Measurements from ENCODE around the gene PRICKLE2.

DNA sequence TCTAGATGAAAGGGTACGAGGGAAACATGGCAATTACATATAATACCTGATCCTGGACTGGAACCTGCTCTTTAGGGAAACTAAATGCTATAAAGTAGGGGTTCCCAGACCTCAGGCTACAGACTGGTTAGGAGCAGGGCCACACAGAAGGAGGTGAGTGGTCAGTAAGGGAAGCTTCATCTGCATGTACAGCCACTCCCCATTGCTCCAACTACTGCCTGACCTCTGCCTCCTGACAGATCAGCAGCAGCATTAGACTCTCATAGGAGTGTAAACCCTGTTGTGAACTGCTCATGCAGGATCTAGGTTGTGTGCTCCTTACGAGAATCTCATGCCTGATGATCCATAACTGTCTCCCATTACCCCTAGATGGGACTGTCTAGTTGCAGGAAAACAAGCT is 123.1 kb downstream of the PRICKLE2 start:
- TF ChIP-seq, protein P1, sequence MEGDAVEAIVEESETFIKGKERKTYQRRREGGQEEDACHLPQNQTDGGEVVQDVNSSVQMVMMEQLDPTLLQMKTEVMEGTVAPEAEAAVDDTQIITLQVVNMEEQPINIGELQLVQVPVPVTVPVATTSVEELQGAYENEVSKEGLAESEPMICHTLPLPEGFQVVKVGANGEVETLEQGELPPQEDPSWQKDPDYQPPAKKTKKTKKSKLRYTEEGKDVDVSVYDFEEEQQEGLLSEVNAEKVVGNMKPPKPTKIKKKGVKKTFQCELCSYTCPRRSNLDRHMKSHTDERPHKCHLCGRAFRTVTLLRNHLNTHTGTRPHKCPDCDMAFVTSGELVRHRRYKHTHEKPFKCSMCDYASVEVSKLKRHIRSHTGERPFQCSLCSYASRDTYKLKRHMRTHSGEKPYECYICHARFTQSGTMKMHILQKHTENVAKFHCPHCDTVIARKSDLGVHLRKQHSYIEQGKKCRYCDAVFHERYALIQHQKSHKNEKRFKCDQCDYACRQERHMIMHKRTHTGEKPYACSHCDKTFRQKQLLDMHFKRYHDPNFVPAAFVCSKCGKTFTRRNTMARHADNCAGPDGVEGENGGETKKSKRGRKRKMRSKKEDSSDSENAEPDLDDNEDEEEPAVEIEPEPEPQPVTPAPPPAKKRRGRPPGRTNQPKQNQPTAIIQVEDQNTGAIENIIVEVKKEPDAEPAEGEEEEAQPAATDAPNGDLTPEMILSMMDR (IDR thresholded peaks at IDR 0.05; ENCODE audit: poor library complexity), result no peak
- TF ChIP-seq EZH2 (IDR thresholded peaks at IDR 0.05; ENCODE audit: borderline replicate concordance) (no peak), EZH2phosphoT487 (IDR thresholded peaks at IDR 0.05; ENCODE audit: low read depth, severe bottlenecking, unreplicated experiment) (no peak)

Data from hepatocyte (in vitro differentiated cells).